Lower leg skin (tissue), 3 donors: ENCODE data around the gene AKAP9.

Experiments used
- POLR2A ChIP-seq, 2 donors: fragments of 450-650 bp; IDR thresholded peaks; one replicate each; pipeline ENCODE4 v1.6.1; 2016 to 2017; ENCODE audit warnings: antibody characterized with exemption in 2 of 2, mild to moderate bottlenecking in 1 of 2, moderate library complexity in 1 of 2
- TF ChIP-seq, protein P1 (sequence below), 3 donors: fragments of 450-650 bp; IDR thresholded peaks; one replicate each; pipeline ENCODE4 v1.5.1; 2016; ENCODE audit warnings: antibody characterized with exemption in 3 of 3, mild to moderate bottlenecking in 3 of 3, moderate library complexity in 2 of 3

DNA sequence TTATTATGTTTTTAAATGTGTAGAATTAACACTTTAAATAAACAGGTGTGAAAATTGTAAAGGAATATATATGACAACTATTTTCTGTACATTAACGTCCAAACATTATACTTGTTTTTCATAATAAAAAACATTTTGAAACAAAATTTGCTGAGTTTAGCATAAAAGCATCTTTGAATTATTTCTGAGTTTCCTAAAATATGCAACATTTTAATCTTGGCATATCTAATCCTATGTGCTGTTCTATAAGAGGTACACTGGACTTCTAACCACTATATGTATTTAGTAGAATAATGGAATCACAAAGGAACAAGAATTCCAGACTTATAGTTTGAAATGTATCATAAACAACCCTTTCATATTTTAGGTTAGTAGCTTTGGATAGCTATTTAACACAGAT is 16.6 kb downstream of the AKAP9 start:
- TF ChIP-seq, protein P1, sequence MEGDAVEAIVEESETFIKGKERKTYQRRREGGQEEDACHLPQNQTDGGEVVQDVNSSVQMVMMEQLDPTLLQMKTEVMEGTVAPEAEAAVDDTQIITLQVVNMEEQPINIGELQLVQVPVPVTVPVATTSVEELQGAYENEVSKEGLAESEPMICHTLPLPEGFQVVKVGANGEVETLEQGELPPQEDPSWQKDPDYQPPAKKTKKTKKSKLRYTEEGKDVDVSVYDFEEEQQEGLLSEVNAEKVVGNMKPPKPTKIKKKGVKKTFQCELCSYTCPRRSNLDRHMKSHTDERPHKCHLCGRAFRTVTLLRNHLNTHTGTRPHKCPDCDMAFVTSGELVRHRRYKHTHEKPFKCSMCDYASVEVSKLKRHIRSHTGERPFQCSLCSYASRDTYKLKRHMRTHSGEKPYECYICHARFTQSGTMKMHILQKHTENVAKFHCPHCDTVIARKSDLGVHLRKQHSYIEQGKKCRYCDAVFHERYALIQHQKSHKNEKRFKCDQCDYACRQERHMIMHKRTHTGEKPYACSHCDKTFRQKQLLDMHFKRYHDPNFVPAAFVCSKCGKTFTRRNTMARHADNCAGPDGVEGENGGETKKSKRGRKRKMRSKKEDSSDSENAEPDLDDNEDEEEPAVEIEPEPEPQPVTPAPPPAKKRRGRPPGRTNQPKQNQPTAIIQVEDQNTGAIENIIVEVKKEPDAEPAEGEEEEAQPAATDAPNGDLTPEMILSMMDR (IDR thresholded peaks at IDR 0.05): no peak
- TF ChIP-seq POLR2A (IDR thresholded peaks at IDR 0.05): no peak
